Measurements from ENCODE around the gene CAPN11. TPM values are rescaled to one million over a fixed set of nuclear protein-coding genes. Genes with fewer than 3 reads are reported as not detected.

Gene CAPN11
- total and polyA plus RNA-seq, 9 of the 15 experiments (the other 6 are each of a cell fraction or from before 2014, with no cell fraction given), result 0.03 to 0.61 (median 0.17) TPM; not detected in 1

DNA sequence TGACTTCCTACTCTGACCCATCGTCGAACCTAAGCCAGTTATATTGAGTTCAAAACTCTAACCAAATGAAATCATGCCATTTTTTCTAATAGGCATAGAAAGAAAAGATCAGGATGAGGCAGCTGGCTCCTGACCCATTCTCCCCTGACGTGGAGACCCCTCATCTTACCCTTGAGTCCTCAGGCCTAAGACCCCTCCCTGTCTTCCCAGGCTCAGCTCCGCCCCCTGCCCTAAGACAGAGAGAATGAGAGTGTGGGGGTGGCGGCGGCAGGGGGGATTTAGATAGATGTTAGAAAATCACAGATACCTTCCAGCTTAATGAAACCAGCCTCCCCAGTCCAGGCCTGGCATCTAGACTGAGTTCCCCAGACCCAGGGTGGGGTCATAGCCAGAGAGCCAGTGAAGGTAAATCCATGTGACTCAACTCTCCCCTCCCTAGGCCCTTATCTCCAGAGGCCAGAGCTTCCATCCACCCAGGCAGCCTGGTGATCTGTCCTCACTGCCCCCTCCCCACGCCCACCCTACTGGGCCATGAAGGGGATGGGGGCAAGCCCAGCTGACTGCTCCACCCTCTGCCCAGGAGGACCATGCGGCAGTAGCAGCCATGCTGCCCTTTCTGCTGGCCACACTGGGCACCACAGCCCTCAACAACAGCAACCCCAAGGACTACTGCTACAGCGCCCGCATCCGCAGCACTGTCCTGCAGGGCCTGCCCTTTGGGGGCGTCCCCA is 24.5 kb upstream of the CAPN11 start (continued):
- TF ChIP-seq, protein P1, sequence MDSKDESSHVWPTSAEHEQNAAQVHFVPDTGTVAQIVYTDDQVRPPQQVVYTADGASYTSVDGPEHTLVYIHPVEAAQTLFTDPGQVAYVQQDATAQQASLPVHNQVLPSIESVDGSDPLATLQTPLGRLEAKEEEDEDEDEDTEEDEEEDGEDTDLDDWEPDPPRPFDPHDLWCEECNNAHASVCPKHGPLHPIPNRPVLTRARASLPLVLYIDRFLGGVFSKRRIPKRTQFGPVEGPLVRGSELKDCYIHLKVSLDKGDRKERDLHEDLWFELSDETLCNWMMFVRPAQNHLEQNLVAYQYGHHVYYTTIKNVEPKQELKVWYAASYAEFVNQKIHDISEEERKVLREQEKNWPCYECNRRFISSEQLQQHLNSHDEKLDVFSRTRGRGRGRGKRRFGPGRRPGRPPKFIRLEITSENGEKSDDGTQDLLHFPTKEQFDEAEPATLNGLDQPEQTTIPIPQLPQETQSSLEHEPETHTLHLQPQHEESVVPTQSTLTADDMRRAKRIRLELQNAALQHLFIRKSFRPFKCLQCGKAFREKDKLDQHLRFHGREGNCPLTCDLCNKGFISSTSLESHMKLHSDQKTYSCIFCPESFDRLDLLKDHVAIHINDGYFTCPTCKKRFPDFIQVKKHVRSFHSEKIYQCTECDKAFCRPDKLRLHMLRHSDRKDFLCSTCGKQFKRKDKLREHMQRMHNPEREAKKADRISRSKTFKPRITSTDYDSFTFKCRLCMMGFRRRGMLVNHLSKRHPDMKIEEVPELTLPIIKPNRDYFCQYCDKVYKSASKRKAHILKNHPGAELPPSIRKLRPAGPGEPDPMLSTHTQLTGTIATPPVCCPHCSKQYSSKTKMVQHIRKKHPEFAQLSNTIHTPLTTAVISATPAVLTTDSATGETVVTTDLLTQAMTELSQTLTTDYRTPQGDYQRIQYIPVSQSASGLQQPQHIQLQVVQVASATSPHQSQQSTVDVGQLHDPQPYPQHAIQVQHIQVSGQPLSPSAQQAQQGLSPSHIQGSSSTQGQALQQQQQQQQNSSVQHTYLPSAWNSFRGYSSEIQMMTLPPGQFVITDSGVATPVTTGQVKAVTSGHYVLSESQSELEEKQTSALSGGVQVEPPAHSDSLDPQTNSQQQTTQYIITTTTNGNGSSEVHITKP (IDR thresholded peaks at IDR 0.05; ENCODE audit: partially characterized antibody), result peak; percentile 56
- TF ChIP-seq NONO (IDR thresholded peaks at IDR 0.05; ENCODE audit: low read depth in 2 of 2, low read length in 1 of 2), result peak in 1 of 2 experiments; percentile 68; a peak in 1 of 4 replicates
- peak; percentile 81 for TF ChIP-seq TEAD4 (IDR thresholded peaks at IDR 0.05; ENCODE audit: low read length)
- no peak for TF ChIP-seq TEAD4 (CRISPR knock-in tag; IDR thresholded peaks at IDR 0.05; ENCODE audit: borderline replicate concordance)
- TF ChIP-seq SMAD4 (CRISPR knock-in tag; conservative IDR thresholded peaks at IDR 0.05), result peak; percentile 62
- TF ChIP-seq DDX20 (tag; IDR thresholded peaks at IDR 0.05; ENCODE audit: low read depth), result no peak
- peak; percentile 77 for TF ChIP-seq FOXJ2 (tag; IDR thresholded peaks at IDR 0.05)
- TF ChIP-seq ZNF239 (CRISPR knock-in tag; IDR thresholded peaks at IDR 0.05), result no peak
- TF ChIP-seq ZC3H8 (IDR thresholded peaks at IDR 0.05), result no peak
- TF ChIP-seq TRIM28 (IDR thresholded peaks at IDR 0.05), result no peak
- no peak for TF ChIP-seq HNRNPK (IDR thresholded peaks at IDR 0.05; ENCODE audit: low read depth, low read length, poor library complexity, severe bottlenecking)
- peak; percentile 69; the same call in 1 of the 2 replicates for TF ChIP-seq SMARCC2 (IDR thresholded peaks at IDR 0.05; ENCODE audit: low read depth)
- TF ChIP-seq NFE2L1 (tag; IDR thresholded peaks at IDR 0.05; ENCODE audit: borderline replicate concordance, low read depth), result no peak
- TF ChIP-seq ZBTB1 (CRISPR knock-in tag; IDR thresholded peaks at IDR 0.05; ENCODE audit: borderline replicate concordance, low read depth), result 0 out of 2 replicates have a peak, but pooled peaks have one; percentile 9
- peak; percentile 10 for TF ChIP-seq HNRNPLL (IDR thresholded peaks at IDR 0.05; ENCODE audit: low read depth, low read length, poor library complexity, severe bottlenecking)
- TF ChIP-seq TAF1 (IDR thresholded peaks at IDR 0.05; ENCODE audit: control insufficient read depth, extremely low read depth, insufficient read depth, low read length, severe bottlenecking), result peak; percentile 32
- TF ChIP-seq, protein P2, sequence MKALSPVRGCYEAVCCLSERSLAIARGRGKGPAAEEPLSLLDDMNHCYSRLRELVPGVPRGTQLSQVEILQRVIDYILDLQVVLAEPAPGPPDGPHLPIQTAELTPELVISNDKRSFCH (CRISPR knock-in tag; IDR thresholded peaks at IDR 0.05), result no peak
- TF ChIP-seq, protein P2 (tag; IDR thresholded peaks at IDR 0.05), result 0 out of 2 replicates have a peak, but pooled peaks have one; percentile 51
- no peak for TF ChIP-seq ZNF263 (CRISPR knock-in tag; IDR thresholded peaks at IDR 0.05; ENCODE audit: borderline replicate concordance)
- peak; percentile 86 for TF ChIP-seq HDGF (IDR thresholded peaks at IDR 0.05)

All from K562 (cell line).